ENCODE results near the gene MGLL. TPM values are rescaled to one million over a fixed set of nuclear protein-coding genes. Genes with fewer than 3 reads are reported as not detected.

Gene MGLL
- polyA plus RNA-seq, 2 donors = 78.0 to 99.1 TPM

- Histone ChIP-seq H3K4me3 (ENCODE audit: low read depth in 1 of 2, low read length in 2 of 2) (no peak overlapping the region), H3K27ac (ENCODE audit: low read depth in 2 of 2, low read length in 1 of 2) (no peak overlapping the region), H3K36me3 (ENCODE audit: control insufficient read depth in 2 of 2, insufficient read depth in 2 of 2, low read length in 1 of 2) (no peaks in the 10 kb centered on the region), H3K9me3 (ENCODE audit: control insufficient read depth in 2 of 2, insufficient read depth in 1 of 2, low read depth in 1 of 2, low read length in 1 of 2) (no peaks in the 10 kb centered on the region), H3K27me3 (ENCODE audit: control insufficient read depth in 1 of 2, insufficient read depth in 2 of 2, low read length in 2 of 2) (no peaks in the 10 kb centered on the region), H3K4me1 (ENCODE audit: control insufficient read depth in 2 of 2, insufficient read depth in 2 of 2, low read length in 1 of 2) (peaks cover 0 to 4% of the 10 kb centered on the region in 2 donors)
These were observed 174.5 kb downstream of the MGLL start for GRCh38 chr3:127647845-127648204.

DNA sequence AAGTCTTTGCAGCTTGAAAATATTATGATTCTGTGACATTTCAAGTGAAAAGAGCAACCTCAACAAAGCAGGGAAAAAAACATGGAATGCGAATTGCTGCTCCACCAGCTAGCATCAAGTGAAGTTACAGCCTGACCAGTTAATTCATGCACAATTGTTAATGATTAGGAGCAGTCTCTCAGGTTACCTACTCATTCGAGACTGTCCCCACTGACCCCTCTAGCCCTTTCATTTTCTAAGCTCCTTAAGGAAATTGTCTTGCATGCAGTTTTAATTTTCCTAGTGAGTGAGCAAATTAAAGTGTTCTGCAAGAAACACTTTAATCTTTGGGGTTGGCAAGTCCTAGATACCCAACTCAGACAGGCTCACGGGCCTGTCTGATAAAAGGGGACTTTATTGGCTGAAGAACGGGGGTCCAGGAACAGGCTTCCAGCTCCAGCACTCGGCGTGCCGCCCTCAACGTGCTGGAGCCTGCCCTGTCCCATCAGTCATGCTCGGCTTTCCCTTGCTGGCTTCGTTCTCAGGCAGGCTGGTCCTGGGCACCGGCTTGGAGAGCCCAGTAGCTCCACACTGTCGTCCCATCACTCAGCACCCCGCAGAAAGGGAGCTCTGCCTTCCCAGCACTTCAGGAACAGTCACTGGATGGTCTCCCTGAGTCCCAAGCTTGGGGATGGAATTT is 175.0 kb downstream of the MGLL start:
- no peaks in the 10 kb centered on the region for H3K27me3 ChIP-seq (ENCODE audit: control insufficient read depth in 1 of 2, insufficient read depth in 2 of 2, low read length in 2 of 2)
- 58 to 60% methylated on average over 13 of the region's 13 CpGs for WGBS, 2 donors

GRCh38 chr3:127646501-127647046 is 175.7 kb downstream of the MGLL start:
- Histone ChIP-seq H3K27me3 (ENCODE audit: control insufficient read depth in 1 of 2, insufficient read depth in 2 of 2, low read length in 2 of 2) (no peaks in the 10 kb centered on the region), H3K36me3 (ENCODE audit: control insufficient read depth in 2 of 2, insufficient read depth in 2 of 2, low read length in 1 of 2) (no peaks in the 10 kb centered on the region), H3K27ac (ENCODE audit: low read depth in 2 of 2, low read length in 1 of 2) (no peak overlapping the region), H3K4me3 (ENCODE audit: low read depth in 1 of 2, low read length in 2 of 2) (no peak overlapping the region), H3K9me3 (ENCODE audit: control insufficient read depth in 2 of 2, insufficient read depth in 1 of 2, low read depth in 1 of 2, low read length in 1 of 2) (no peaks in the 10 kb centered on the region), H3K4me1 (ENCODE audit: control insufficient read depth in 2 of 2, insufficient read depth in 2 of 2, low read length in 1 of 2) (no peaks in the 10 kb centered on the region)
- WGBS, 2 donors = 85 to 91% methylated on average over 10 of the region's 10 CpGs

More for the DNA sequence above, 175.0 kb downstream of the MGLL start:
- Histone ChIP-seq H3K36me3 (ENCODE audit: control insufficient read depth in 2 of 2, insufficient read depth in 2 of 2, low read length in 1 of 2) (no peaks in the 10 kb centered on the region), H3K4me1 (ENCODE audit: control insufficient read depth in 2 of 2, insufficient read depth in 2 of 2, low read length in 1 of 2) (peaks cover 0 to 2% of the 10 kb centered on the region in 2 donors), H3K4me3 (ENCODE audit: low read depth in 1 of 2, low read length in 2 of 2) (no peak overlapping the region), H3K27ac (ENCODE audit: low read depth in 2 of 2, low read length in 1 of 2) (no peak overlapping the region), H3K9me3 (ENCODE audit: control insufficient read depth in 2 of 2, insufficient read depth in 1 of 2, low read depth in 1 of 2, low read length in 1 of 2) (no peaks in the 10 kb centered on the region)

GRCh38 chr3:127645371-127646015 is 176.8 kb downstream of the MGLL start:
- no peak overlapping the region for H3K4me3 ChIP-seq (ENCODE audit: low read depth in 1 of 2, low read length in 2 of 2)
- WGBS, 2 donors = 91% methylated on average over 8 of the region's 8 CpGs
- no peaks in the 10 kb centered on the region for H3K9me3 ChIP-seq (ENCODE audit: control insufficient read depth in 2 of 2, insufficient read depth in 1 of 2, low read depth in 1 of 2, low read length in 1 of 2)
- no peaks in the 10 kb centered on the region for H3K36me3 ChIP-seq (ENCODE audit: control insufficient read depth in 2 of 2, insufficient read depth in 2 of 2, low read length in 1 of 2)
- H3K4me1 ChIP-seq (ENCODE audit: control insufficient read depth in 2 of 2, insufficient read depth in 2 of 2, low read length in 1 of 2) = no peaks in the 10 kb centered on the region
- H3K27me3 ChIP-seq (ENCODE audit: control insufficient read depth in 1 of 2, insufficient read depth in 2 of 2, low read length in 2 of 2) = no peaks in the 10 kb centered on the region
- H3K27ac ChIP-seq (ENCODE audit: low read depth in 2 of 2, low read length in 1 of 2) = no peak overlapping the region

GRCh38 chr3:127644641-127645370 is 177.5 kb downstream of the MGLL start:
- no peaks in the 10 kb centered on the region for H3K36me3 ChIP-seq (ENCODE audit: control insufficient read depth in 2 of 2, insufficient read depth in 2 of 2, low read length in 1 of 2)
- WGBS, 2 donors = 86 to 88% methylated on average over 5 of the region's 5 CpGs
- no peaks in the 10 kb centered on the region for H3K27me3 ChIP-seq (ENCODE audit: control insufficient read depth in 1 of 2, insufficient read depth in 2 of 2, low read length in 2 of 2)
- H3K27ac ChIP-seq (ENCODE audit: low read depth in 2 of 2, low read length in 1 of 2) = no peak overlapping the region
- no peak overlapping the region for H3K4me3 ChIP-seq (ENCODE audit: low read depth in 1 of 2, low read length in 2 of 2)
- no peaks in the 10 kb centered on the region for H3K4me1 ChIP-seq (ENCODE audit: control insufficient read depth in 2 of 2, insufficient read depth in 2 of 2, low read length in 1 of 2)
- no peaks in the 10 kb centered on the region for H3K9me3 ChIP-seq (ENCODE audit: control insufficient read depth in 2 of 2, insufficient read depth in 1 of 2, low read depth in 1 of 2, low read length in 1 of 2)

GRCh38 chr3:127640042-127640355 is 182.3 kb downstream of the MGLL start:
- no peaks in the 10 kb centered on the region for H3K36me3 ChIP-seq (ENCODE audit: control insufficient read depth in 2 of 2, insufficient read depth in 2 of 2, low read length in 1 of 2)
- WGBS, 2 donors = 96 to 97% methylated on average over 3 of the region's 3 CpGs
- H3K9me3 ChIP-seq (ENCODE audit: control insufficient read depth in 2 of 2, insufficient read depth in 1 of 2, low read depth in 1 of 2, low read length in 1 of 2) = no peaks in the 10 kb centered on the region
- H3K4me1 ChIP-seq (ENCODE audit: control insufficient read depth in 2 of 2, insufficient read depth in 2 of 2, low read length in 1 of 2) = no peaks in the 10 kb centered on the region
- H3K27me3 ChIP-seq (ENCODE audit: control insufficient read depth in 1 of 2, insufficient read depth in 2 of 2, low read length in 2 of 2) = no peaks in the 10 kb centered on the region
- H3K27ac ChIP-seq (ENCODE audit: low read depth in 2 of 2, low read length in 1 of 2) = no peak overlapping the region
- no peak overlapping the region for H3K4me3 ChIP-seq (ENCODE audit: low read depth in 1 of 2, low read length in 2 of 2)

GRCh38 chr3:127639173-127640041 is 182.9 kb downstream of the MGLL start:
- Histone ChIP-seq H3K4me1 (ENCODE audit: control insufficient read depth in 2 of 2, insufficient read depth in 2 of 2, low read length in 1 of 2) (no peaks in the 10 kb centered on the region), H3K27me3 (ENCODE audit: control insufficient read depth in 1 of 2, insufficient read depth in 2 of 2, low read length in 2 of 2) (no peaks in the 10 kb centered on the region), H3K9me3 (ENCODE audit: control insufficient read depth in 2 of 2, insufficient read depth in 1 of 2, low read depth in 1 of 2, low read length in 1 of 2) (no peaks in the 10 kb centered on the region), H3K4me3 (ENCODE audit: low read depth in 1 of 2, low read length in 2 of 2) (no peak overlapping the region), H3K27ac (ENCODE audit: low read depth in 2 of 2, low read length in 1 of 2) (no peak overlapping the region), H3K36me3 (ENCODE audit: control insufficient read depth in 2 of 2, insufficient read depth in 2 of 2, low read length in 1 of 2) (no peaks in the 10 kb centered on the region)
- 76 to 80% methylated on average over 5 of the region's 5 CpGs for WGBS, 2 donors

All from esophagus (tissue), 2 donors.